Inferior parietal cortex (tissue), 1 donor: ENCODE measurements around the gene APBA2.
"Not testable (repeated sequence)": the region's sequence is repeated elsewhere in the genome, so short reads cannot be mapped to it uniquely, and the experiment has no call there.

Experiments used
- DNase-seq: peaks from one replicate; pipeline ENCODE4 v3.0.0-alpha.2; 2016; ENCODE audit errors: extremely low spot score

Gene APBA2

DNA sequence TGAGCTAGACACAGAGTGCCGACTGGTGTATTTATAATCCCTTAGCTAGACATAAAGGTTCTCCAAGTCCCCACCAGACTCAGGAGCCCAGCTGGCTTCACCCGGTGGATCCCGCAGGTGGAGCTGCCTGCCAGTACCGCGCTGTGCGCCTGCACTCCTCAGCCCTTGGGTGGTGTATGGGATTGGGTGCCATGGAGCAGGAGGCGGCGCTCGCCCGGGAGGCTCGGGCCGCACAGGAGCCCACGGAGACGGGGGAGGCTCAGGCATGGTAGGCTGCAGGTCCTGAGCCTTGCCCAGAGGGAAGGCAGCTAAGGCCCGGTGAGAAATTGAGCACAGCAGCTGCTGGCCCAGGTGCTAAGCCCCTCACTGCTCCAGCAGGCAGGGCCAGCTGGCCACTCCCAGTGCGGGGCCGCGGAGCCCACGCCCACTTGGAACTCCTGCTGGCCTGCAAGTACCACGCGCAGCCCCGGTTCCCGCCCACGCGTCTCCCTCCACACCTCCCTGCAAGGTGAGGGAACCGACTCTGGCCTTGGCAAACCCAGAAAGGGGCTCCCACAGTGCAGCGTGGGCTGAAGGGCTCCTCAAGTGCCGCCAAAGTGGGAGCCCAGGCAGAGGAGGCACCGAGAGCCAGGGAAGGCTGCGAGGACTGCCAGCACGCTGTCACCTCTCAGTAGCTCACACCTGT is 274.1 kb downstream of the APBA2 start:
- no peak for DNase-seq

DNA sequence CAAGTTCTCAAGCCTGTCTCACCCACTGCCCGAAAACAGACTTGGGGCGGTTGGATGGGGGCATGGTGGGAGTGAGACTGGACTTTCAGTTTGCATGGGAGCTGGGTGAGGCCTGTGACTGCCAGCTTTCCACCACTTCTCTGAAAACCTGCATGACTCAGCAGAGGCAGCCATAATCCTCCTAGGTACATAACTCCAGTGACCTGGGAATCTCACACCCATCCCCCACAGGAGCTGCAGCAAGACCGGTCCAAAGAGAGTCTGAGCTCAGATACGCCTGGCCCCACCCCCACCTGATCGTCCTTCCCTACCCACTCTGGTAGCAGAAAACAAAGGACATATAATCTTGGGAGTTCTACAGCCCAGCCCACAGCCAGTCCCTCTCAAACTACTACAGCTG is 276.6 kb downstream of the APBA2 start:
- no peak for DNase-seq

DNA sequence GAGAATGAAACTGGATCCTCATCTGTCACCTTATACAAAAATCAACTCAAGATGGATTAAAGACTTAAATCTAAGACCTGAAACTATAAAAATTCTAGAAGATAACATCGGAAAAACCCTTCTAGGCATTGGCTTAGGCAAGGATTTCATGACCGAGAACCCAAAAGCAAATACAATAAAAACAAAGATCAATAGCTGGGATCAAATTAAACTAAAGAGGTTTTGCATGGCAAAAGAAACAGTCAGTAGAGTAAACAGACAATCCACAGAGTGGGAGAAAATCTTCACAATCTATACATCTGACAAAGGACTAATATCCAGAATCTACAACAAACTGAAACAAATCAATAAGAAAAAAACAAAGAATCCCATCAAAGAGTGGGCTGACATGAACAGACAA is 281.3 kb downstream of the APBA2 start:
- not testable (repeated sequence) for DNase-seq
